HUES6 (cell line): ENCODE measurements around the gene ARHGEF37.
"Not testable (repeated sequence)": the region's sequence is repeated elsewhere in the genome, so short reads cannot be mapped to it uniquely, and the experiment has no call there.

Source experiments
- H3K27ac ChIP-seq: 2 replicates; pipeline ENCODE4 v1.7.0; 2013; ENCODE audit warnings: low read depth, mild to moderate bottlenecking, low read length, inconsistent platforms
- H3K27me3 ChIP-seq: 2 replicates; pipeline ENCODE4 v1.6.1; 2013; ENCODE audit warnings: low read length; ENCODE audit not compliant: control insufficient read depth, insufficient read depth
- H3K36me3 ChIP-seq: 2 replicates; pipeline ENCODE4 v1.6.1; 2013; ENCODE audit warnings: low read length; ENCODE audit not compliant: control insufficient read depth, insufficient read depth
- H3K4me1 ChIP-seq: 2 replicates; pipeline ENCODE4 v1.6.1; 2013; ENCODE audit warnings: low read length; ENCODE audit not compliant: control insufficient read depth, insufficient read depth
- H3K4me3 ChIP-seq: 2 replicates; pipeline ENCODE4 v1.5.1; 2013; ENCODE audit warnings: low read depth, low read length
- H3K9ac ChIP-seq: one replicate; pipeline ENCODE4 v1.6.1; 2013; ENCODE audit warnings: mild to moderate bottlenecking, low read length
- H3K9me3 ChIP-seq: 2 replicates; pipeline ENCODE4 v1.6.1; 2013; ENCODE audit warnings: low read depth, low read length; ENCODE audit not compliant: control insufficient read depth, insufficient read depth

ARHGEF37 gene

GRCh38 chr5:149666212-149666852 lies 85.0 kb downstream of the ARHGEF37 start:
- H3K4me3 ChIP-seq: no peak overlapping the region
- no peak overlapping the region for H3K27ac ChIP-seq
- H3K9ac ChIP-seq: no peak overlapping the region
- no peaks in the 10 kb centered on the region for H3K36me3 ChIP-seq
- no peaks in the 10 kb centered on the region for H3K27me3 ChIP-seq
- H3K4me1 ChIP-seq: peaks cover 9% of the 10 kb centered on the region; the same call in 1 of the 2 replicates
- peaks cover 8% of the 10 kb centered on the region for H3K9me3 ChIP-seq

- Histone ChIP-seq H3K27me3 (no peaks in the 10 kb centered on the region), H3K9ac (no peak overlapping the region), H3K4me1 (peaks cover 9% of the 10 kb centered on the region; the same call in 1 of the 2 replicates), H3K27ac (no peak overlapping the region), H3K36me3 (no peaks in the 10 kb centered on the region), H3K9me3 (peaks cover 16% of the 10 kb centered on the region), H3K4me3 (no peak overlapping the region)
Observed at GRCh38 chr5:149667084-149667828, 86.0 kb downstream of the ARHGEF37 start.

- Histone ChIP-seq H3K4me1 (peaks cover 9% of the 10 kb centered on the region; the same call in 1 of the 2 replicates), H3K9me3 (peaks cover 16% of the 10 kb centered on the region), H3K36me3 (no peaks in the 10 kb centered on the region), H3K4me3 (no peak overlapping the region), H3K27ac (no peak overlapping the region), H3K9ac (no peak overlapping the region), H3K27me3 (no peaks in the 10 kb centered on the region)
Observed at GRCh38 chr5:149667829-149668330, 86.6 kb downstream of the ARHGEF37 start.

- not testable (repeated sequence) for H3K4me3 ChIP-seq, H3K36me3 ChIP-seq, H3K9ac ChIP-seq, H3K27ac ChIP-seq, H3K4me1 ChIP-seq, H3K27me3 ChIP-seq
- peaks cover 16% of the 10 kb centered on the region for H3K9me3 ChIP-seq
Observed at GRCh38 chr5:149669273-149669672, 88.0 kb downstream of the ARHGEF37 start.

GRCh38 chr5:149671544-149671943 lies 90.2 kb downstream of the ARHGEF37 start:
- Histone ChIP-seq H3K27ac (no peak overlapping the region), H3K9me3 (peaks cover 16% of the 10 kb centered on the region), H3K4me1 (no peaks in the 10 kb centered on the region), H3K4me3 (no peak overlapping the region), H3K9ac (no peak overlapping the region), H3K36me3 (no peaks in the 10 kb centered on the region), H3K27me3 (no peaks in the 10 kb centered on the region)

GRCh38 chr5:149672701-149673476 lies 91.6 kb downstream of the ARHGEF37 start:
- H3K9me3 ChIP-seq: peaks cover 14% of the 10 kb centered on the region
- H3K4me3 ChIP-seq: no peak overlapping the region
- no peaks in the 10 kb centered on the region for H3K36me3 ChIP-seq
- H3K4me1 ChIP-seq: no peaks in the 10 kb centered on the region
- no peak overlapping the region for H3K9ac ChIP-seq
- no peaks in the 10 kb centered on the region for H3K27me3 ChIP-seq
- H3K27ac ChIP-seq: no peak overlapping the region

GRCh38 chr5:149674686-149675085 lies 93.4 kb downstream of the ARHGEF37 start:
- Histone ChIP-seq H3K27ac (no peak overlapping the region), H3K9me3 (peaks cover 10% of the 10 kb centered on the region), H3K9ac (no peak overlapping the region), H3K36me3 (no peaks in the 10 kb centered on the region), H3K4me3 (no peak overlapping the region), H3K27me3 (no peaks in the 10 kb centered on the region), H3K4me1 (no peaks in the 10 kb centered on the region)

- no peak overlapping the region for H3K9ac ChIP-seq
- H3K27me3 ChIP-seq: no peaks in the 10 kb centered on the region
- H3K36me3 ChIP-seq: no peaks in the 10 kb centered on the region
- peaks cover 10% of the 10 kb centered on the region for H3K9me3 ChIP-seq
- no peak overlapping the region for H3K27ac ChIP-seq
- H3K4me1 ChIP-seq: no peaks in the 10 kb centered on the region
- no peak overlapping the region for H3K4me3 ChIP-seq
Observed at GRCh38 chr5:149675610-149676201, 94.4 kb downstream of the ARHGEF37 start.

GRCh38 chr5:149677731-149678130 lies 96.4 kb downstream of the ARHGEF37 start:
- H3K9me3 ChIP-seq: no peaks in the 10 kb centered on the region; the same call in 1 of the 2 replicates
- H3K36me3 ChIP-seq: no peaks in the 10 kb centered on the region
- H3K27me3 ChIP-seq: no peaks in the 10 kb centered on the region
- H3K4me1 ChIP-seq: no peaks in the 10 kb centered on the region
- H3K27ac ChIP-seq: no peak overlapping the region
- H3K9ac ChIP-seq: no peak overlapping the region
- H3K4me3 ChIP-seq: no peak overlapping the region

- Histone ChIP-seq H3K27ac (no peak overlapping the region), H3K27me3 (no peaks in the 10 kb centered on the region), H3K4me3 (no peak overlapping the region)
Observed at GRCh38 chr5:149679876-149680809, 98.8 kb downstream of the ARHGEF37 start.

More at GRCh38 chr5:149679876-149680809, 98.8 kb downstream of the ARHGEF37 start:
- Histone ChIP-seq H3K36me3 (no peaks in the 10 kb centered on the region), H3K9ac (no peak overlapping the region), H3K4me1 (no peaks in the 10 kb centered on the region), H3K9me3 (no peaks in the 10 kb centered on the region)
